GM18870 (cell line): ENCODE results near the gene A4GNT.

Experiments
- ATAC-seq: cut with Tn5 transposase; IDR thresholded peaks from one replicate; pipeline ENCODE4 v1.9.1; 2021; ENCODE audit warnings: moderate library complexity; ENCODE audit not compliant: unreplicated experiment

A4GNT gene

DNA sequence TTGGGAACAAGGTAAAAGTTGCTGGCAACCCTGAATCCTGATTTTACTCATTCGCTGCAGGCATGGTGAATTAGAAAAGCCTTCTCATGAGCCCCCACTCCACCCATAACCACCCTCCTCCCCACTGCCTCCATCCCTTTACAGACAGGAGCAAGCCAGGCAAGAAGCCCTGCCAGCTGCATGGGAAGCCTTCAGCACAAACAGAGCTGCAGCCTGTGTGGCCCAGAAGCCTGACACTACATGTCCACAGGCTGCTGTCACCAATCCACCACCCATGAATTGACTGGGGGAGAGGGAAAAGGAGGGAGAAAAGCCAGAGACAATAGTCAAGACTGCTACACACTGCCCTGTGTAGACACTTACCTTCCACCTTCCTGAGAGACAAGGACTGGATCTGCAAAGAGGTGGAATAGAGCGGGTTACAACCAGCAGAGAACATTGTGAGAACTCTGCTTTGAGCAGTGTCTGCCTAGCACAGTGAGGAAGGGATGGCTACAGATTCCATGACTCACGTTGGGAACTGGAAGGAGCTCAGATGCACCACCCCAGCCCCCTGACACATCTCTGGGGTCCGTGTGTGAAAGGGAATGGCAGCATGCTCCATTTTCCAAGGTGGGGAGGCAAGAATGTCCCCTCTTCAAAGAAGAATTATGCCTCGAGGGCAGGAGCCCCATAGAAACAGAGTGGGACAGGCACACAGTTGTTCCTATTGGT, 50.7 kb downstream of the A4GNT start:
- no peak for ATAC-seq

DNA sequence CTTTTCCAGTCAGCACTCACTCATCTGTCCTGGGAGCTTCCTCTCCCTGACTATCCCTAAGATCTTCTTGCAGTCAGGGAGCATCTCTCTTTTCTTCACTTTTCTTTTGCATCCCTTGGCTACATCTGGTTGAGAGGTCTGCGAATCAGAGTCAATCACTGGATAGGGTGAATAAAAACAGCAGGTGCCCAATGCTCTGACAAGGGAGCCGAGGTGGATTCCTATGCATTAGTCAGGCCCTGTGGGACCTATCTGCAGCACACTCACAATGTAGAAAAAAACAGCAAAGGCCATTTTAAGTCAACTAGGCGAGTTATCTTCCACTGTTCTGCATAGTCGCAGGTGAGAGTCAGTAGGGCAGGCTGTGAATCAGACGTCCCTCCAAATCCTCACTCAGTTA, 52.3 kb downstream of the A4GNT start:
- no peak for ATAC-seq

DNA sequence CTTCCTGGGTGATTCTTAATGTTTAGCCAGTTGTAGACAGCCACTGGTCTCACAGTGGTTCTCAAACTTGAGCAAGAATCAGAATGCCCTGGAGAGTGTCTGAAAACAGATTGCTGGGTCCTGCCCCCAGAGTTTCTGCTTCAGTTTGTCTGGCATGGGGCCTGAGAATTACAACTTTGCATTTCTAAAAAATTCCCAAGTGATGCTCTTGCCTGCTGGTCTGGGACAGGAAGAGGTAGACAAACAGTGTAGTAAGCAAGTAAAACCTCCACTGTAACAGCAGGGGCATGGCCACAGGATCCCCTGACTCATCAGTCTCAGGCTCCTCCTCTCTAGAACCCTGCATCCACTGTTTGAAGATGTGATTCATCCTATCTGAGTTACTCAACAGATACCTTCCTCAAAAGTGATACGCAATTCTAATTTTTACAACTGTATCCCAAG, 53.3 kb downstream of the A4GNT start:
- no peak for ATAC-seq

DNA sequence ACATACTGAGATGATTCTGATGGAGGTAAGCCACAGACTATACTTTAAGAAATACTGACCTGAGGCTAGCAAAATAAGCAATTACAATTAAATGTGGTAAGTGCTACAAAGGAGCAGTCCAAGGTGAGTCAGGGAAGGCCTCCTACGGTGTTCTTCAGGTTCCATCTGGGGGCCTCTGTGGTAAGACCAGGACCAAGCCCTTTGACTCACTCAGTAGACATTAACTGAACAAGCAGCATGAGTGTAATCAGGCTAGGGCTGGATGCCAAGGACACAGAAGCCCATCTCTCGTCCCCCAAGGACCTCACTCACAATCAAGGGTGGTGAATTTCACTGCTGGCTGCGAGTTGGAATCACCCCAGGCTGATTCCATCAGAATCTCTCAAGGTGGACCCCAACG, 54.1 kb downstream of the A4GNT start:
- no peak for ATAC-seq
